ENCODE data around the gene FOXR1. TPM values are rescaled to one million over a fixed set of nuclear protein-coding genes. Genes with fewer than 3 reads are reported as not detected.

The FOXR1 gene
- total RNA-seq, 4 donors from 2014 or later: not detected

DNA sequence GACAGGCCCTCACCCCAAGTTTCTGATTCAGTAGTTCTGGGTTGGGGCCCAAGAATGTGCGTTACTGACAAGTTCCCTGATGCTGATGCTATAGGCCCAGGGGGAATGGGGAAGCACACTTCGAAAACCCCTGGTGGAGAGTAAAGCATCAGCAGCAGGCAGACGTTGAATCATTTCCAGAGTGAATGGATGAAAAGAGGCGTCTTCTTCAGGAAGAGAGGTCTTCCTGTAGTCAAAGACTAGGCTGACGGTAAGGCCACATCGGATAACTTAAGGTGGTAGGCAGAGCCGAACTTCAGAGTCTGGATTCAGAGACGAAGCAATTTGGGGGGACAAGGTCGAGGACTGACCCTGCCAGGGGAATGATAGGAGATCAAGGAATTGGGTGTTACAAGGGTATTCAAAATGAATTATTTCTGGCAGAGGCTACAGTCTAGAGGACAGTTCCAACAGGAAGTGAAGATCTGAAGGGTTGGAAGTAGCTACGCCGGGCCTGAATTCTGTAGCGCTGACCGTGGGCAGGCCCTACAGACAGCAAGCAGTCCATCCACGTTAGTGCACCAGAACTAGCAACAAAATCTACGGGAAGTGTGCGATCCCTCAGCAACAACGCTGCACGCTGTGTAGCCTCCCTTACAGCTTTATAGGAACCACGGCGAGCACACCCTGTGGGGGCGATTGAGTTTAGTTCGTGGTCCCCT lies 25.5 kb downstream of the FOXR1 start:
- peak; percentile 6 for ATAC-seq
- Histone ChIP-seq H3K4me1 (peaks cover 0 to 46% (median 17%) of the 10 kb centered on the region in 3 donors), H3K9me3 (no peaks in the 10 kb centered on the region), H3K27ac (peak overlapping the region; percentile 5 to 96 (median 90)), H3K27me3 (no peaks in the 10 kb centered on the region), H3K36me3 (peaks cover 0 to 28% of the 10 kb centered on the region in 2 donors), H3K4me3 (peak overlapping the region; percentile 78 to 91)
- 10 to 11% methylated on average over 9 to 13 of the region's 22 CpGs for WGBS, 2 donors (ENCODE audit: low coverage in 1 of 2)
- TF ChIP-seq, protein P1, sequence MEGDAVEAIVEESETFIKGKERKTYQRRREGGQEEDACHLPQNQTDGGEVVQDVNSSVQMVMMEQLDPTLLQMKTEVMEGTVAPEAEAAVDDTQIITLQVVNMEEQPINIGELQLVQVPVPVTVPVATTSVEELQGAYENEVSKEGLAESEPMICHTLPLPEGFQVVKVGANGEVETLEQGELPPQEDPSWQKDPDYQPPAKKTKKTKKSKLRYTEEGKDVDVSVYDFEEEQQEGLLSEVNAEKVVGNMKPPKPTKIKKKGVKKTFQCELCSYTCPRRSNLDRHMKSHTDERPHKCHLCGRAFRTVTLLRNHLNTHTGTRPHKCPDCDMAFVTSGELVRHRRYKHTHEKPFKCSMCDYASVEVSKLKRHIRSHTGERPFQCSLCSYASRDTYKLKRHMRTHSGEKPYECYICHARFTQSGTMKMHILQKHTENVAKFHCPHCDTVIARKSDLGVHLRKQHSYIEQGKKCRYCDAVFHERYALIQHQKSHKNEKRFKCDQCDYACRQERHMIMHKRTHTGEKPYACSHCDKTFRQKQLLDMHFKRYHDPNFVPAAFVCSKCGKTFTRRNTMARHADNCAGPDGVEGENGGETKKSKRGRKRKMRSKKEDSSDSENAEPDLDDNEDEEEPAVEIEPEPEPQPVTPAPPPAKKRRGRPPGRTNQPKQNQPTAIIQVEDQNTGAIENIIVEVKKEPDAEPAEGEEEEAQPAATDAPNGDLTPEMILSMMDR (IDR thresholded peaks at IDR 0.05): peak in 1 of 4 experiments; percentile 5
- TF ChIP-seq EP300 (IDR thresholded peaks at IDR 0.05) (no peak), POLR2A (IDR thresholded peaks at IDR 0.05) (no peak), POLR2AphosphoS5 (IDR thresholded peaks at IDR 0.05) (no peak)

DNA sequence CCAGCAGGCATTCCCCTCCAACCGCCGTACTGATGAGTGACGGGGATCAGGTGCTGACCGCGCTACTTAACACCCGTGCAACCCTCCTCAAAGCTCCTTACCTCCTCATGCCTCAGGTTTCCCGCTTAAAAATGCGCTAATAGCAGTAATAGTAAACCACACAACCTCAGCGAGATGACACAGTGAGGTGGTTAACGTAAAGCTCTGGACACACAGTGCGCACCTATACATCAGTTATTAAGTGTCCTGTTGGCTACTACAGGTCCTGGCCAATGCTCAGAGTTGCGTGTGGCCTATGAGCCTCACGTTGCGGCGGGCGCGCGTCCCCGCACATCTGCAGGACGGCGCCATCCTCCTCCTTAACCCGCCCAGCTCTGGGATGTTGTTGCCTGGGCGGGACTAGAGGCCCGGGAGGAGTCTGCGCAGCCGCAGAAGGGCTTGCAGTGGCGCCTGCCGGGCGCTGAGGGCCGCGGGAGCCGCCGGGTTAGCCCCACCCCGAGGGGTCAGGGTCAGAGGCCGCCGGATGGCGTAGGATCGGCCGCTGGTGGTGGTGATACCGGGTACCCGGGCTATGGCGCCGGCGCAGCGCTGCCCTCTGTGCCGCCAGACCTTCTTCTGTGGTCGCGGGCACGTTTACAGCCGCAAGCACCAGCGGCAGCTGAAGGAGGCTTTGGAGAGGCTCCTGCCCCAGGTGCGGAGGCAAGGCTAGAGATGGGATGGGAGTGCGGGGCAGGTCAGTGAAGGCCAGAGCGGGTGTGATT lies 26.2 kb downstream of the FOXR1 start, which contains the start of gene CENATAC:
Gene CENATAC, plus strand, starts transcription at position 512 of the 761 bp plus-strand sequence. Its CDS starts 60 bp downstream, at position 572.
- peaks cover 0 to 36% of the 10 kb centered on the region in 2 donors for H3K36me3 ChIP-seq
- peak; percentile 99 for ATAC-seq
- H3K27me3 ChIP-seq: no peaks in the 10 kb centered on the region
- TF ChIP-seq POLR2AphosphoS5 (IDR thresholded peaks at IDR 0.05) (peak; percentile 83), POLR2A (IDR thresholded peaks at IDR 0.05) (peak; percentile 73 to 81)
- TF ChIP-seq, protein P1 (IDR thresholded peaks at IDR 0.05): no peak
- 3% methylated on average over 10 of the region's 54 CpGs; no CpG with 5 or more reads in 1 of the 2 donors for WGBS, 2 donors (ENCODE audit: low coverage in 1 of 2)
- H3K9me3 ChIP-seq: no peaks in the 10 kb centered on the region
- peaks cover 0 to 46% (median 17%) of the 10 kb centered on the region in 3 donors for H3K4me1 ChIP-seq
- peak within 1 kb of the TSS; percentile 78 to 91 for H3K4me3 ChIP-seq
- H3K27ac ChIP-seq: peak within 1 kb of the TSS; percentile 85 to 96 (median 94)

DNA sequence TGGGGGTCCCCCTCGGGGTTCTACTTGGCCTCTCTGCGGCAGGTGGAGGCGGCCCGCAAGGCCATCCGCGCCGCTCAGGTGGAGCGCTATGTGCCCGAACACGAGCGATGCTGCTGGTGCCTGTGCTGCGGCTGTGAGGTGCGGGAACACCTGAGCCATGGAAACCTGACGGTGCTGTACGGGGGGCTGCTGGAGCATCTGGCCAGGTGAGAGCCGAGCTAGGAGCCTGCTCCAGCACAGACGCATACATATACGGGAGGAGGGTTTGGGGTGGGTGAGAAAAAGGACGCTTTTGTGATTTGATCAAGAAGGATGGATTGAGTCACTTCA lies 26.8 kb downstream of the FOXR1 start:
- no peaks in the 10 kb centered on the region for H3K27me3 ChIP-seq
- H3K4me3 ChIP-seq: peak overlapping the region; percentile 78 to 91
- H3K4me1 ChIP-seq: peaks cover 0 to 46% (median 17%) of the 10 kb centered on the region in 3 donors
- H3K27ac ChIP-seq: peak overlapping the region; percentile 85 to 96 (median 94)
- WGBS, 2 donors (ENCODE audit: low coverage in 1 of 2): 0% methylated on average over 2 of the region's 19 CpGs; no CpG with 5 or more reads in 1 of the 2 donors
- TF ChIP-seq, protein P1 (IDR thresholded peaks at IDR 0.05): no peak
- TF ChIP-seq POLR2AphosphoS5 (IDR thresholded peaks at IDR 0.05): no peak
- TF ChIP-seq EP300 (IDR thresholded peaks at IDR 0.05): no peak
- TF ChIP-seq POLR2A (IDR thresholded peaks at IDR 0.05): no peak
- H3K36me3 ChIP-seq: peaks cover 0 to 41% of the 10 kb centered on the region in 2 donors
- peak; percentile 29 for ATAC-seq
- no peaks in the 10 kb centered on the region for H3K9me3 ChIP-seq

DNA sequence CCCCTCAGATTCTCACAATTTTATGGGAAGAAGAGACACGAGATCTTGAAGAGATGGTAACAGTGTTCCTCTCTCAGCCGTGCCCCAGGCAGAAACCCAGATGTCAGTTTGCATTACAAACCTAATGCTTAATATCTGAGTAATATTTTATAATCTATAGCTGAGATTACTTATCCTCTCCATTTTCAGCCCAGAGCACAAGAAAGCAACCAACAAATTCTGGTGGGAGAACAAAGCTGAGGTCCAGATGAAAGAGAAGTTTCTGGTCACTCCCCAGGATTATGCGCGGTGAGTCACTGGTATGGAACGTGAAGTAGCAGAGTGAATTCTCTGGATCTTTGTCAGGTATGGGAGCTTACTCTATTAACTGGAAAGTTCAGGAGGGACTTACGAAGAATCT lies 27.3 kb downstream of the FOXR1 start:
- no peaks in the 10 kb centered on the region for H3K9me3 ChIP-seq
- peaks cover 0 to 46% of the 10 kb centered on the region in 2 donors for H3K36me3 ChIP-seq
- no peak for ATAC-seq
- 21 to 42% methylated on average over 6 of the region's 6 CpGs for WGBS, 2 donors (ENCODE audit: low coverage in 1 of 2)
- H3K27ac ChIP-seq: peak overlapping the region; percentile 85 to 96 (median 94)
- H3K4me3 ChIP-seq: peak overlapping the region; percentile 78 to 91
- H3K4me1 ChIP-seq: peaks cover 0 to 46% (median 17%) of the 10 kb centered on the region in 3 donors
- TF ChIP-seq POLR2A (IDR thresholded peaks at IDR 0.05) (no peak), POLR2AphosphoS5 (IDR thresholded peaks at IDR 0.05) (no peak), EP300 (IDR thresholded peaks at IDR 0.05) (no peak)
- TF ChIP-seq, protein P1 (IDR thresholded peaks at IDR 0.05): no peak
- H3K27me3 ChIP-seq: no peaks in the 10 kb centered on the region
